Activated gamma-delta T cell (primary cell): ENCODE measurements around the gene WNT4.
"Not testable (repeated sequence)": the region's sequence is repeated elsewhere in the genome, so short reads cannot be mapped to it uniquely, and the experiment has no call there.

Experiments
- DNase-seq: peaks from one replicate; lab custom pipeline; 2025; lab: John Stamatoyannopoulos, UW

Gene WNT4

GRCh38 chr1:22110016-22110415, 32.9 kb downstream of the WNT4 start:
- DNase-seq, result no peak

GRCh38 chr1:22108339-22109105, 34.4 kb downstream of the WNT4 start:
- DNase-seq, result no peak

- DNase-seq, result no peak
Observed at GRCh38 chr1:22107126-22107525, 35.8 kb downstream of the WNT4 start.

DNA sequence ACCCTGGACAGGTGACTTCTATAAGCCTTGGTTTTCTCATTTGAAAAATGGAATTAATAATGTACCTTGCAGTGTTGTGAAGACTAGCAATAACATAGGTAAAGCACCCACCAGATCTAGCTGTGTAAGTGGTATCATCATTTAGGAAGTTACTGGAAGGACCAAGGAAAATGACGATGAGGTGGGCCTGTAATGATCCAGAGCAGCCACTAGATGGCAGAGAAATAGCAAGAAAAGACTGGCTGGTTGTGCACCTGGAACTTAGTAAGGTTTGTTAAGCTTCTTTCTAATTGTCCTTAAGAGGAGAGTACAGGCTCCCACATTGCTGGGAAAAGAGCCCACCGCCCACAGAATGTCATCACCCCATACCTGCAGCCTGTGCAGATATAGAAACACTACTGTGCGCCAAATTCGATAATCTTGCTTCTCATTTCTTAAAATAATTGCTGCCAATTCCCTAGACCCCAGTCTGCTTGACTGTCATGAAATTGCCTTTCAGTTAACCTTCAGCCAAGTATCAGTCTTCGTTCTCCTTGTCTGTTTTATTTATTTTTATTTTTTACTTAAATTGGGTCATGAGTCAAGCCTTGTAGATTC, 37.2 kb downstream of the WNT4 start:
- no peak for DNase-seq

GRCh38 chr1:22104865-22105437, 37.9 kb downstream of the WNT4 start:
- no peak for DNase-seq

DNA sequence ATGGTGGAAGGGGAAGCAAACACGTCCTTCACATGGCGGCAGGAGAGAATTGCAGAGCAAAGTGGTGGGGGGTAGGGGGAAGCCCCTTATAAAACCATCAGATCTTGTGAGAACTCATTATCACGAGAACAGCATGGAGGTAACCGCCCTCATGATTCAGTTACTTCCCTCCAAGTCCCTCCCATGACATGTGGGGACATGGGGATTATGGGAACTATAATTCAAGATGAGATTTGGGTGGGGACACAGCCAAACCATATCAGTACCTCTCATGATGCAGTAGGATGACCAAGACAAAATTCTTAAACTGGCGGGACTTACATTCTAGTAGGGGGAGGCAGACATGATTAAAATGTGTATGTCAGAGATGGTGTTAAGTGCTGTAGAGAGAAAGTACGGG, 38.8 kb downstream of the WNT4 start:
- DNase-seq, result no peak

DNA sequence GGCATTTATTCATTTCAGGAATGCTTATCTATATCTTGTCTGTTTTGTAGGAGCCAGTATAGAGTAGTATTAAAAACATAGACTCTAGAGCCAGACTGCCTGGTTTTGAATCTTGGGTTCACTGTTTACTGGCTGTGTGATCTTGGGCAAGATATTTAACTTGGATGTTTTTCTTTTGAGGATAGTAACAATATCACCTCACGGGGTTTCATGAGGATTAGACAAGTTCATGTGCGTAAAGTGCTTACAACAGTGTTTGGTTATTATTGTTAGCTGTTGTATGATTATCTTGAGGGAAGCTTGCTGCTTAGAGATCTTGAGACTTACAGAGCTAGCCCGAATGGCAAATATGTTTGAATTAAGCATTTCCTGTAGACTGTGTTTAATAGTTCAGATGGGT, 40.2 kb downstream of the WNT4 start:
- DNase-seq, result no peak

GRCh38 chr1:22101995-22102394, 40.9 kb downstream of the WNT4 start:
- no peak for DNase-seq

- no peak for DNase-seq
Observed at GRCh38 chr1:22101199-22101598, 41.7 kb downstream of the WNT4 start.

GRCh38 chr1:22100168-22100567, 42.7 kb downstream of the WNT4 start:
- no peak for DNase-seq

- no peak for DNase-seq
Observed at GRCh38 chr1:22098752-22099151, 44.1 kb downstream of the WNT4 start.

GRCh38 chr1:22096463-22096862, 46.4 kb downstream of the WNT4 start:
- no peak for DNase-seq

DNA sequence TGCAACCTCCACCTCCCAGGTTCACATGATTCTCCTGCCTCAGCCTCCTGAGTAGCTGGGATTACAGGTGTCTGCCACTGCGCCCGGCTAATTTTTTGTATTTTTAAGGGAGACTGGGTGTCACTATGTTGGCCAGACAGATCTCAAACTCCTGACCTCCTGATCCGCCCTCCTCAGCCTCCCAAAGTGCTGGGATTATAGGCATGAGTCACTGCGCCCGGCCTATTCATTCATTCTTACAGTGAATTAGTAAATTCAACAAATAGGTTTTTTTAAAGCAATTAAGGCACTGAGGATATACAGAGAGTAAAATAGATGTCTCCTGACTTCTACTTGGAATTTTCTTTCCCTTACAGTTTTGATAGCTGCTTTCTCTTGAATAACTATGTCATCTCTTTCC, 46.9 kb downstream of the WNT4 start:
- DNase-seq, result no peak

DNA sequence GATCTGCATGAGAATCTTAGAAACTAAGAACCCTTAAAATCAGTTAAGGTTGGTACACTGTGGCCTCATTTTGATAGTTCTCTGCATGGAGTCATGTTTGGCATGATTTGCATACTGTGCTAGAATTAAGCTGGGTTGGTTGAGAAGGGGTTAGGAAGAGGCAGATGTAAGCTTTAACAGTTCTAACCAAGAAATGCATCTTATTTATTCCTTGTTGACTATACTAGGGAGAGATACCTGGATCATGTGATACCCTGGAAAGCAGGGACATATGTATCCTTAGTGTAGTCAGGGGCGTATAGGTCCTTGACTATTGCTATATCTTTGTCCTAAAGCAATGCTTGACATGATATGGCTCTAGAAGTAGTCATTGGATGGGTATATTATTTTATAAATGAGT, 49.4 kb downstream of the WNT4 start:
- DNase-seq, result no peak

- not testable (repeated sequence) for DNase-seq
Observed at GRCh38 chr1:22092026-22092768, 50.7 kb downstream of the WNT4 start.

DNA sequence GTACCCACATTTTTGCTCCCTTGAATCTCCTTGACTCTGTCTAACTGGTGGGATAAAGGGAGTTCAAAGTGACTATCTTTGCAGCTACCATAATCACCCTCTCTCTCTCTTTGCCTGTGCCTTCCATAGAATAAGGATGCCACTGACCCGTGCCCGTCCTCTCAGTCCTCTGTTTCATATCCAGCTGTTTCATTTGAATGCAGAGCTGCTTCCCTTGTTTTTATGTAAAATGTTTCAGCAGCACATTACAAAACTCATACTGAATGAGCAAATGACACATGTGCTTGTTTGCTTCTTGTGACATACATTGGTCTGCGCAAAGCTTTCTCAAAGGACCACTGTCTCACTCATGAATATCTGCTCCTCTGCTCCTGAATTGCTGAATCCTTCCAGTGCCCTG, 52.0 kb downstream of the WNT4 start:
- DNase-seq, result no peak

DNA sequence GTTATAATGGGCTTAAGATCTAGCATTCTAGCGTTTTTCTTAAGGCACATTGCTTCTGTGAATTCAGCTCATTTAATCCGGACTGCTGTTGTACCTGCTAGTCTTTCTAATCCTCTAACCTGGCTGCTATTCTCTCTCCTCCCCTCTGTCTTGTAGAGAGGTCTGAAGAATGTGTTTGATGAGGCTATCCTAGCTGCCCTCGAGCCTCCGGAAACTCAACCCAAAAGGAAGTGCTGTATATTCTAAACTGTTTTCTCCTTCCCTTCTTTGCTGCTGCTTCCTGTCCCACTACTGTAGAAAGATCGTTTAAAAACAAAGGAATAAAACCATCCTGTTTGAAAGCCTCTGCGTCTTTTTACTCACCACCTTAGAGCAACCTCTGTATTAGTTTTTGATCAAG, 53.1 kb downstream of the WNT4 start:
- no peak for DNase-seq

DNA sequence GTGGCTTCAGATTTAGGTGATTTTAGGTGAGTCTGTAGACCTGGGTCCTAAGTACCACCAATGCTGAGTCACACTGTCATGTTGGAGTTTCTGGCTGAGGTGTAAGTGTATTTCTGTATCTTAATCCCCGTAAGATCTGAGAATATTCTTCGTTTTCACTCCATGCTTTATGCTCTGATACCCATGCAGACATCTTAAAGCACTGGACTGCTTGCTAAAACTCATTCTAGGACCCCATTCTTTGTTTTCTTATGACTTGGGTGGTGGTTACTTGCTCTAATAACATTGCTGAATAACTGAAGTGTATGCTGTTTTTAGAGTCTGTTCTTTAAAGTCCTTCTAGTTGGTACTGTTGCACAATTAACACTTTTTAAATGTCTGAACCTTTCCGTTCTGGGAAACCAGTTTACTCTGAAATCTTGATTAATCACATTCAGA, 53.7 kb downstream of the WNT4 start:
- no peak for DNase-seq

- DNase-seq, result no peak
Observed at GRCh38 chr1:22088331-22088730, 54.6 kb downstream of the WNT4 start.

DNA sequence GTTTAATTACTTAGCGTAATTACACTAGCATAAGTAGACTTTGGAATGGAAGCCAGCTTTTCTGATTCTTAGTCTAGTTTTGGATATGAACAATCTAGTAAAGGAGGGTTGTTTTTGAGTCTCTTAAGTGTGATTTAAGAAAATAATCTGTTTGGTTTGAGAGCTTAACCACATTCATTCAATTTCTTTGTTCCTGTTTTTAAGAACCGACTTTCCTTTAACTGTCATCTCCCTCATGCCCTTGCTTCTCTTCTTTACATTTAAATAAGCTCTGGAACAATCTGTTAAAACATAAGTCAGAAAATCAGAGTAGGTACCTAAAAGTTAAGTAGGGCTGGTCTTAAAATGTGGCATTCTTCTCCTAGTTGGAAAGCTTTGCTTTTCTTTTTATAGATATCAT, 62.7 kb downstream of the WNT4 start:
- no peak for DNase-seq

- no peak for DNase-seq
Observed at GRCh38 chr1:22078133-22078532, 64.8 kb downstream of the WNT4 start.

GRCh38 chr1:22077728-22078127, 65.2 kb downstream of the WNT4 start:
- DNase-seq, result no peak

DNA sequence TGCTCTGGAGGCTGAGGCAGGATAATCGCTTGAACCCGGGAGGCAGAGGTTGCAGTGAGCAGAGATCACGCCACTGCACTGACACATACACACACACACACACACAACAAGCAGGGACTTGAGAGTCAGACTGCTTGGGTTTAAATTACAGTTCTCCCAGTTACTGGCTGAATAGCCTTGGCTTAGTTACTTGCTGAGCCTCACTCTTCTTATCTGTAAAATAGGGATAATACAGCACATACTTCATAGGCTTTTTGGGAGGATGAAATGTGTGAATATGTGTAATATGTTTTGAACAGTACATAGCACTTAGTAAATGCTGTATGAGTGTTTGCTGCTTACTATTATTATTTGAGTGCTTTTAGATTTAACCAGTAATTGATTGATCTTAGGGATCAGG, 66.6 kb downstream of the WNT4 start:
- DNase-seq, result no peak
